ENCODE measurements around the gene CFHR3. TPM values are rescaled to one million over a fixed set of nuclear protein-coding genes. Genes with fewer than 3 reads are reported as not detected.

The CFHR3 gene
- total RNA-seq (2022) = not detected in 2 replicates
- Bru-seq, nascent RNA = percentile 21 among the genes with signal in this experiment
- BruChase-seq, experiment 1, labeled RNA remaining after a 6-hour chase = percentile 32 among the genes with signal in this experiment
- percentile 28 among the genes with signal in this experiment for BruChase-seq, experiment 2, labeled RNA remaining after a 2-hour chase
- long read RNA-seq = 0 reads

- ChIA-PET CTCF (interaction anchor here (0.8 kb wide), 1 partner anchor 113 kb away, joined by 3 read pairs; no protein-coding TSS in a partner anchor), POLR2A (no interaction called here)
- Mint-ChIP-seq H3K36me3 (ENCODE audit: insufficient read depth, unreplicated experiment) (no peaks in the 10 kb centered on the region), H3K9me3 (ENCODE audit: unreplicated experiment) (peaks cover 7% of the 10 kb centered on the region), H3K4me3 (ENCODE audit: unreplicated experiment) (no peak within 1 kb of the TSS), H3K4me1 (ENCODE audit: insufficient read depth, unreplicated experiment) (no peaks in the 10 kb centered on the region), H3K27ac (ENCODE audit: low read depth, unreplicated experiment) (no peak within 1 kb of the TSS), H3K27me3 (ENCODE audit: insufficient read depth, unreplicated experiment) (no peaks in the 10 kb centered on the region)
- no peak for DNase-seq (ENCODE audit: unreplicated experiment)
- intact Hi-C loops (cut with micrococcal nuclease) = no loop called here
- BruUV-seq (replicated peaks) = no TSS peak
- no peak for TF ChIP-seq CTCF (IDR thresholded peaks at IDR 0.05; ENCODE audit: unreplicated experiment)
Observed at GRCh38 chr1:196774603-196775002, at the start of gene CFHR3. TSS of gene CFHR3 (plus strand) at chr1:196774840. CDS start at chr1:196774887, 47 bp downstream.

- no TSS peak for BruUV-seq (replicated peaks)
- CTCF ChIA-PET = interaction anchor here (1.5 to 3.8 kb wide), 2 partner anchors 9 to 10 kb away, joined by 6 to 26 read pairs; no protein-coding TSS in a partner anchor
- Mint-ChIP-seq H3K9me3 (ENCODE audit: unreplicated experiment) (peaks cover 8% of the 10 kb centered on the region), H3K27me3 (ENCODE audit: insufficient read depth, unreplicated experiment) (no peaks in the 10 kb centered on the region), H3K36me3 (ENCODE audit: insufficient read depth, unreplicated experiment) (no peaks in the 10 kb centered on the region), H3K4me1 (ENCODE audit: insufficient read depth, unreplicated experiment) (no peaks in the 10 kb centered on the region), H3K27ac (ENCODE audit: low read depth, unreplicated experiment) (peak overlapping the region; percentile 52), H3K4me3 (ENCODE audit: unreplicated experiment) (no peak overlapping the region)
- POLR2A ChIA-PET = no interaction called here
- TF ChIP-seq CTCF (IDR thresholded peaks at IDR 0.05; ENCODE audit: unreplicated experiment) = no peak
- no peak for DNase-seq (ENCODE audit: unreplicated experiment)
- intact Hi-C loops (cut with micrococcal nuclease) = no loop called here
Observed at GRCh38 chr1:196732526-196732925, 42.1 kb upstream of the CFHR3 start.

- no peaks in the 10 kb centered on the region for H3K4me1 Mint-ChIP-seq (ENCODE audit: insufficient read depth, unreplicated experiment)
- H3K36me3 Mint-ChIP-seq (ENCODE audit: insufficient read depth, unreplicated experiment) = no peaks in the 10 kb centered on the region
- no peak for DNase-seq (ENCODE audit: unreplicated experiment)
- BruUV-seq (replicated peaks) = no TSS peak
- no peak overlapping the region for H3K4me3 Mint-ChIP-seq (ENCODE audit: unreplicated experiment)
- H3K27ac Mint-ChIP-seq (ENCODE audit: low read depth, unreplicated experiment) = no peak overlapping the region
- CTCF ChIA-PET = interaction anchor here (0.7 to 3.8 kb wide), 4 partner anchors 9 to 30 kb away, joined by 3 to 26 read pairs (median 4); no protein-coding TSS in a partner anchor
- intact Hi-C loops (cut with micrococcal nuclease) = no loop called here
- no peak for TF ChIP-seq CTCF (IDR thresholded peaks at IDR 0.05; ENCODE audit: unreplicated experiment)
- H3K27me3 Mint-ChIP-seq (ENCODE audit: insufficient read depth, unreplicated experiment) = no peaks in the 10 kb centered on the region
- peaks cover 8% of the 10 kb centered on the region for H3K9me3 Mint-ChIP-seq (ENCODE audit: unreplicated experiment)
- POLR2A ChIA-PET = no interaction called here
Observed at GRCh38 chr1:196733091-196733970, 41.3 kb upstream of the CFHR3 start.

GRCh38 chr1:196734006-196734405 is 40.6 kb upstream of the CFHR3 start:
- no TSS peak for BruUV-seq (replicated peaks)
- TF ChIP-seq CTCF (IDR thresholded peaks at IDR 0.05; ENCODE audit: unreplicated experiment) = no peak
- POLR2A ChIA-PET = no interaction called here
- no peak overlapping the region for H3K27ac Mint-ChIP-seq (ENCODE audit: low read depth, unreplicated experiment)
- CTCF ChIA-PET = interaction anchor here (1.5 to 3.8 kb wide), 2 partner anchors 8 to 10 kb away, joined by 6 to 26 read pairs; no protein-coding TSS in a partner anchor
- no peak overlapping the region for H3K4me3 Mint-ChIP-seq (ENCODE audit: unreplicated experiment)
- intact Hi-C loops (cut with micrococcal nuclease) = no loop called here
- H3K9me3 Mint-ChIP-seq (ENCODE audit: unreplicated experiment) = peaks cover 9% of the 10 kb centered on the region
- no peaks in the 10 kb centered on the region for H3K4me1 Mint-ChIP-seq (ENCODE audit: insufficient read depth, unreplicated experiment)
- no peak for DNase-seq (ENCODE audit: unreplicated experiment)
- H3K27me3 Mint-ChIP-seq (ENCODE audit: insufficient read depth, unreplicated experiment) = no peaks in the 10 kb centered on the region
- H3K36me3 Mint-ChIP-seq (ENCODE audit: insufficient read depth, unreplicated experiment) = no peaks in the 10 kb centered on the region
